Kidney (tissue), 14 donors: ENCODE measurements around the gene TBC1D12. TPM values are rescaled to one million over a fixed set of nuclear protein-coding genes. Genes with fewer than 3 reads are reported as not detected.

ENCODE experiments used
- DNase-seq, 5 donors: peaks; one replicate each; pipeline ENCODE4 v3.0.0-alpha.2; 2013 to 2020
- FAIRE-seq: peaks from 2 replicates; lab custom pipeline; 2012; peaks lifted over from hg19 to GRCh38; lab: Jason Lieb, UNC
- H3K27ac ChIP-seq, 2 donors: one replicate each; pipeline ENCODE4 v1.7.0; 2013; ENCODE audit warnings: low read depth in 2 of 2, low read length in 2 of 2, inconsistent platforms in 1 of 2
- H3K27me3 ChIP-seq: one replicate; pipeline ENCODE4 v1.7.1; 2013; ENCODE audit warnings: low read length, inconsistent platforms; ENCODE audit not compliant: control insufficient read depth, insufficient read depth
- H3K36me3 ChIP-seq, 3 donors: one replicate each; pipeline versions ENCODE4 v1.7.0 to v1.7.1; 2013; ENCODE audit warnings: low read length in 3 of 3, control low read depth in 1 of 3, inconsistent platforms in 1 of 3; ENCODE audit not compliant: insufficient read depth in 3 of 3, control insufficient read depth in 2 of 3
- H3K4me1 ChIP-seq, 3 donors: one replicate each; pipeline versions ENCODE4 v1.7.0 to v1.7.1; 2013; ENCODE audit warnings: low read length in 3 of 3, inconsistent platforms in 1 of 3, low read depth in 1 of 3; ENCODE audit not compliant: control insufficient read depth in 2 of 3, insufficient read depth in 2 of 3
- H3K4me3 ChIP-seq, 3 donors: one replicate each; pipeline versions ENCODE4 v1.7.0 to v1.8.1; 2013; ENCODE audit warnings: low read length in 3 of 3, control low read depth in 1 of 3, inconsistent platforms in 1 of 3
- H3K9ac ChIP-seq, 3 donors: one replicate each; pipeline versions ENCODE4 v1.7.0 to v1.7.1; 2013; ENCODE audit warnings: low read length in 3 of 3, control low read depth in 1 of 3, inconsistent platforms in 1 of 3
- H3K9me3 ChIP-seq, 3 donors: one replicate each; pipeline versions ENCODE4 v1.7.0 to v1.7.1; 2013; ENCODE audit warnings: low read length in 3 of 3, control low read depth in 1 of 3, inconsistent platforms in 1 of 3; ENCODE audit not compliant: control insufficient read depth in 2 of 3, insufficient read depth in 1 of 3
- intact Hi-C: fragments of 100-400 bp; cut with DNase I; formaldehyde crosslinking; loops from one replicate; pipeline ENCODE4 v1.11.1; 2022
- polyA plus RNA-seq: library from polyadenylated mRNA; stranded (reverse); fragments of 350-450 nt; fragmentation: Illumina TruSeq; extraction: RNeasy Lipid Tissue Mini Kit (QIAGEN cat#74804); gene quantifications from one replicate; pipeline ENCODE4 v1.2.3, GENCODE V29; 2014; ENCODE audit warnings: low read depth, low replicate concordance; ENCODE audit not compliant: insufficient read depth
- total RNA-seq: library from RNA; stranded (reverse); fragmentation: NEBNext Ultra II Directional; extraction: Animal tissue kit (Norgen Biotek cat#: 25700); gene quantifications from one replicate; pipeline ENCODE4 v1.2.1, GENCODE V29; 2021
- TF ChIP-seq, protein P1 (sequence below): IDR thresholded peaks from 3 replicates; pipeline ENCODE4 v1.5.1; 2012; ENCODE audit warnings: mild to moderate bottlenecking, moderate library complexity, borderline replicate concordance; ENCODE audit not compliant: insufficient read depth; ENCODE audit errors: extremely low read depth
- donor health status: control.
- donor health status: control.
- donor health status: control.
- donor health status: control.
- donor health status: control.
- donor health status: DM: yes; HTN: yes; CAD: no.
- donor health status: Normal renal cell carcinoma (clear cell type).

The TBC1D12 gene
- total and polyA plus RNA-seq, 2 donors from 2014 or later, result 4.4 to 13.1 TPM

DNA sequence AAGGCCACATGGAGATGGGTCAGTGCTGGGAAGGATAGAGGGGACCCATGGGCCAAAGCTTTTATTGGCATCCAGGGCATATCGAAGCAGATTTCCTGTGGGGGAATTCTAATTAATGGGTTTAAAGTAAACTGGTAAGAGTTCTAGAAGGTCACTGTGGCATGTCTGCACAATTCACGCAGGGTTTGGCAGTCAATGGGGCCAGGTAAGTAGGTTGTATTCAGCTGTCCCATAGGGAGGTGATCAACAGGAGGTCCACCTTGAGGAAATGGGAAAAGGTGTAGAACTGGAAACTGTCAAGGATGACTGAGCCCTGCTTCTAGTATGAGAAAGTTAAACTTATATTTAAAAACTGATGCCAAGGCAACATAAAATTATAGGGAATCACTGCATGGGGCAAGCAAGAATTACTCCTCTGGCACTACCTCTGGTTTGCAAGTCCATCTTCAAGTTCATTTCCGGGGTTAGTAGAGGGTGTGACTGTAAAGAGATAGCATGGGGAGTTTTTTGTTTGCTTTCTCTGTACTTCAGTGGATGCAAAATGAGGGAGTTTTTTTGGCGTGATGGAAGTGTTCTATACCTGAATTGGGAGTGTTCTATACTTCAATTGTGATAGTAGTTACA is 22.5 kb downstream of the TBC1D12 start:
- no peak for DNase-seq

DNA sequence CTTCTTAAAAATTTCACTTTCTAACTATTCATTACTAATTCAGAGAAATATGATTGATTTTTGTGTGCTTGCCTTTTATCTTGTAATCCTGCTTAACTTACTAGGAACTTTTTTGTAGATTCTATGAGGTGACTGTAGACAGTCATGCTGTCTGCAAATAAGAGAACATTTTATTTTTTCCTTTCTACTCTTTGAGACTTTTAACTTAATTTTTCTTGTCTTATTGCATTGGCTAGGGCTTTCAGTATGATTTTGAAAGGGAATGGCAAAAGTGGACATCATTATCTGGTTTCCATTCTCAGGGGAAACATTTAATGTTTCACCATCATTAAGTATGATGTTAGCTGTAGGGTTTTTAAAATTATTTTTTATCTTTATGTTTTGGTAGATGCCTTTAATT is 23.6 kb downstream of the TBC1D12 start:
- intact Hi-C loops, result no loop called here
- FAIRE-seq, result no peak
- no peak overlapping the region for H3K4me3 ChIP-seq

More for the DNA sequence above, 22.5 kb downstream of the TBC1D12 start:
- Histone ChIP-seq H3K27me3 (no peaks in the 10 kb centered on the region), H3K4me1 (peaks cover 0 to 3% (median 0%) of the 10 kb centered on the region in 3 donors), H3K9me3 (peaks cover 0 to 13% (median 0%) of the 10 kb centered on the region in 3 donors), H3K27ac (no peak overlapping the region), H3K9ac (no peak overlapping the region), H3K4me3 (no peak overlapping the region), H3K36me3 (no peaks in the 10 kb centered on the region)
- intact Hi-C loops, result no loop called here
- no peak for FAIRE-seq
- TF ChIP-seq, protein P1, sequence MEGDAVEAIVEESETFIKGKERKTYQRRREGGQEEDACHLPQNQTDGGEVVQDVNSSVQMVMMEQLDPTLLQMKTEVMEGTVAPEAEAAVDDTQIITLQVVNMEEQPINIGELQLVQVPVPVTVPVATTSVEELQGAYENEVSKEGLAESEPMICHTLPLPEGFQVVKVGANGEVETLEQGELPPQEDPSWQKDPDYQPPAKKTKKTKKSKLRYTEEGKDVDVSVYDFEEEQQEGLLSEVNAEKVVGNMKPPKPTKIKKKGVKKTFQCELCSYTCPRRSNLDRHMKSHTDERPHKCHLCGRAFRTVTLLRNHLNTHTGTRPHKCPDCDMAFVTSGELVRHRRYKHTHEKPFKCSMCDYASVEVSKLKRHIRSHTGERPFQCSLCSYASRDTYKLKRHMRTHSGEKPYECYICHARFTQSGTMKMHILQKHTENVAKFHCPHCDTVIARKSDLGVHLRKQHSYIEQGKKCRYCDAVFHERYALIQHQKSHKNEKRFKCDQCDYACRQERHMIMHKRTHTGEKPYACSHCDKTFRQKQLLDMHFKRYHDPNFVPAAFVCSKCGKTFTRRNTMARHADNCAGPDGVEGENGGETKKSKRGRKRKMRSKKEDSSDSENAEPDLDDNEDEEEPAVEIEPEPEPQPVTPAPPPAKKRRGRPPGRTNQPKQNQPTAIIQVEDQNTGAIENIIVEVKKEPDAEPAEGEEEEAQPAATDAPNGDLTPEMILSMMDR, result no peak

DNA sequence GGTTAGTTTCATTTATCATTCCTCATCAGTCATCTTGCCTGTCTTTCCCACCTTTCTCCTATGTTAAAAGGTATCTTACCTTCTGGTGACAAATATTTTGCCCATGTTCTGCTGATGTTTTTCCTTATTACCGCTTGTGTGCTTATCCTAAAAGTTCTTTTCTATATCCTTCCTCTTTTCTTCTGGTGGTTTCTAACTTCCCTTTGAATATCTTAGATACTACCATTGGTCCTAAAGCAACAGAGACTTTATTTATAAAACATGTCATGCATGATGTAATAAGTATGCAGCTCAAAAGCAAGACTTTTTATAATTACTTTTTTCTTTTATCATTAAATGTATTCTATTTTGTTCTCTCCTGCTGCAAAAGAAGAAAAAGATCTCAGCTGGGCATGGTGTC is 24.8 kb downstream of the TBC1D12 start:
- H3K36me3 ChIP-seq, result no peaks in the 10 kb centered on the region
- TF ChIP-seq, protein P1, result no peak
- FAIRE-seq, result no peak

More for the DNA sequence above, 23.6 kb downstream of the TBC1D12 start:
- no peak overlapping the region for H3K9ac ChIP-seq
- no peak overlapping the region for H3K27ac ChIP-seq
- no peak for DNase-seq
- H3K36me3 ChIP-seq, result no peaks in the 10 kb centered on the region
- H3K9me3 ChIP-seq, result peaks cover 0 to 13% (median 0%) of the 10 kb centered on the region in 3 donors
- H3K4me1 ChIP-seq, result peaks cover 0 to 4% (median 0%) of the 10 kb centered on the region in 3 donors
- TF ChIP-seq, protein P1, result no peak
- H3K27me3 ChIP-seq, result no peaks in the 10 kb centered on the region

More for the DNA sequence above, 24.8 kb downstream of the TBC1D12 start:
- Histone ChIP-seq H3K4me3 (no peak overlapping the region), H3K27me3 (no peaks in the 10 kb centered on the region), H3K9me3 (peaks cover 0 to 13% (median 0%) of the 10 kb centered on the region in 3 donors), H3K9ac (no peak overlapping the region), H3K27ac (no peak overlapping the region), H3K4me1 (peaks cover 0 to 5% (median 0%) of the 10 kb centered on the region in 3 donors)
- intact Hi-C loops, result no loop called here
- no peak for DNase-seq
